ENCODE results near the gene MAPT. TPM values are rescaled to one million over a fixed set of nuclear protein-coding genes. Genes with fewer than 3 reads are reported as not detected.

Gene MAPT
- total RNA-seq, 6 donors from 2014 or later: 2.1 to 3.7 (median 2.8) TPM

- no peak for TF ChIP-seq POLR2AphosphoS5 (IDR thresholded peaks at IDR 0.05)
- no peak for TF ChIP-seq EP300 (IDR thresholded peaks at IDR 0.05)
- no peak for TF ChIP-seq CTCF (IDR thresholded peaks at IDR 0.05)
- no peak for TF ChIP-seq POLR2A (IDR thresholded peaks at IDR 0.05)
Measured at GRCh38 chr17:45970659-45971058, 76.3 kb downstream of the MAPT start.

GRCh38 chr17:45971698-45972141 is 77.4 kb downstream of the MAPT start:
- 55 to 56% methylated on average over 4 to 14 of the region's 14 CpGs for WGBS, 2 donors
- Histone ChIP-seq H3K27me3 (no peaks in the 10 kb centered on the region), H3K4me1 (peaks cover 0 to 9% (median 2%) of the 10 kb centered on the region in 4 donors), H3K9me3 (no peaks in the 10 kb centered on the region), H3K36me3 (no peaks in the 10 kb centered on the region), H3K4me3 (no peak overlapping the region), H3K27ac (no peak overlapping the region)
- DNase-seq (no peak), ATAC-seq (ENCODE audit: low FRiP score in 2 of 2) (no peak)
- no peak for TF ChIP-seq POLR2A (IDR thresholded peaks at IDR 0.05)

More at GRCh38 chr17:45970659-45971058, 76.3 kb downstream of the MAPT start:
- Histone ChIP-seq H3K9me3 (no peaks in the 10 kb centered on the region), H3K4me3 (no peak overlapping the region), H3K27ac (no peak overlapping the region), H3K27me3 (no peaks in the 10 kb centered on the region), H3K4me1 (peaks cover 0 to 9% (median 2%) of the 10 kb centered on the region in 4 donors), H3K36me3 (no peaks in the 10 kb centered on the region)
- WGBS, 2 donors: 92 to 100% methylated on average over 2 to 3 of the region's 3 CpGs
- ATAC-seq (ENCODE audit: low FRiP score in 2 of 2): no peak
- no peak for DNase-seq

- WGBS, 2 donors: 89 to 93% methylated on average over 3 of the region's 3 CpGs
- Histone ChIP-seq H3K4me1 (peaks cover 0 to 9% (median 2%) of the 10 kb centered on the region in 4 donors), H3K27ac (no peak overlapping the region), H3K36me3 (no peaks in the 10 kb centered on the region), H3K4me3 (no peak overlapping the region), H3K27me3 (no peaks in the 10 kb centered on the region), H3K9me3 (no peaks in the 10 kb centered on the region)
- DNase-seq: no peak
- no peak for ATAC-seq (ENCODE audit: low FRiP score in 2 of 2)
- TF ChIP-seq CTCF (IDR thresholded peaks at IDR 0.05) (no peak), POLR2AphosphoS5 (IDR thresholded peaks at IDR 0.05) (no peak), EP300 (IDR thresholded peaks at IDR 0.05) (no peak), POLR2A (IDR thresholded peaks at IDR 0.05) (no peak)
Measured at GRCh38 chr17:45972531-45972930, 78.2 kb downstream of the MAPT start.

GRCh38 chr17:45973099-45973780 is 78.9 kb downstream of the MAPT start:
- Histone ChIP-seq H3K9me3 (no peaks in the 10 kb centered on the region), H3K4me3 (no peak overlapping the region), H3K4me1 (peaks cover 0 to 9% (median 2%) of the 10 kb centered on the region in 4 donors), H3K27ac (no peak overlapping the region), H3K27me3 (no peaks in the 10 kb centered on the region), H3K36me3 (no peaks in the 10 kb centered on the region)
- TF ChIP-seq POLR2AphosphoS5 (IDR thresholded peaks at IDR 0.05) (no peak), POLR2A (IDR thresholded peaks at IDR 0.05) (no peak), CTCF (IDR thresholded peaks at IDR 0.05) (no peak), EP300 (IDR thresholded peaks at IDR 0.05) (no peak)
- 73 to 79% methylated on average over 5 to 12 of the region's 12 CpGs for WGBS, 2 donors
- DNase-seq (peak in 1 of 2 donors; percentile 40), ATAC-seq (ENCODE audit: low FRiP score in 2 of 2) (no peak)

GRCh38 chr17:45973946-45974859 is 79.8 kb downstream of the MAPT start:
- no peaks in the 10 kb centered on the region for H3K9me3 ChIP-seq
- no peak for TF ChIP-seq EP300 (IDR thresholded peaks at IDR 0.05)
- TF ChIP-seq POLR2A (IDR thresholded peaks at IDR 0.05): no peak
- TF ChIP-seq CTCF (IDR thresholded peaks at IDR 0.05): no peak
- TF ChIP-seq POLR2AphosphoS5 (IDR thresholded peaks at IDR 0.05): no peak
- H3K36me3 ChIP-seq: no peaks in the 10 kb centered on the region
- 56 to 85% methylated on average over 5 to 14 of the region's 17 CpGs for WGBS, 2 donors
- H3K4me3 ChIP-seq: no peak overlapping the region
- peaks cover 0 to 9% (median 2%) of the 10 kb centered on the region in 4 donors for H3K4me1 ChIP-seq
- DNase-seq: no peak
- H3K27ac ChIP-seq: no peak overlapping the region
- no peak for ATAC-seq (ENCODE audit: low FRiP score in 2 of 2)
- no peaks in the 10 kb centered on the region for H3K27me3 ChIP-seq
